GM10847 (cell line): Measurements from ENCODE around the gene CEP55.

ENCODE experiments used
- POLR2A ChIP-seq: IDR thresholded peaks from 2 replicates; pipeline ENCODE4 v1.6.1; 2011; ENCODE audit not compliant: insufficient read length; ENCODE audit errors: extremely low read depth

CEP55 gene

GRCh38 chr10:93518531-93518930 lies 22.1 kb downstream of the CEP55 start:
- TF ChIP-seq POLR2A = no peak

- TF ChIP-seq POLR2A = no peak
Observed at GRCh38 chr10:93535293-93535692, 38.9 kb downstream of the CEP55 start.

GRCh38 chr10:93541402-93542357 lies 45.3 kb downstream of the CEP55 start:
- no peak for TF ChIP-seq POLR2A

GRCh38 chr10:93542358-93542791 lies 46.0 kb downstream of the CEP55 start:
- no peak for TF ChIP-seq POLR2A

GRCh38 chr10:93547522-93547921 lies 51.1 kb downstream of the CEP55 start:
- TF ChIP-seq POLR2A = no peak

- no peak for TF ChIP-seq POLR2A
Observed at GRCh38 chr10:93548376-93549071, 52.1 kb downstream of the CEP55 start.

GRCh38 chr10:93550606-93551005 lies 54.2 kb downstream of the CEP55 start:
- TF ChIP-seq POLR2A = no peak

- TF ChIP-seq POLR2A = no peak
Observed at GRCh38 chr10:93552780-93553179, 56.4 kb downstream of the CEP55 start.

- TF ChIP-seq POLR2A = no peak
Observed at GRCh38 chr10:93553482-93554315, 57.3 kb downstream of the CEP55 start.

GRCh38 chr10:93554316-93554663 lies 57.9 kb downstream of the CEP55 start:
- no peak for TF ChIP-seq POLR2A

GRCh38 chr10:93554760-93555432 lies 58.5 kb downstream of the CEP55 start:
- no peak for TF ChIP-seq POLR2A

GRCh38 chr10:93559490-93559889 lies 63.1 kb downstream of the CEP55 start:
- TF ChIP-seq POLR2A = no peak

GRCh38 chr10:93560541-93560940 lies 64.1 kb downstream of the CEP55 start:
- TF ChIP-seq POLR2A = no peak

GRCh38 chr10:93565446-93565845 lies 69.0 kb downstream of the CEP55 start:
- TF ChIP-seq POLR2A = no peak
